ENCODE data around the gene GPRIN2. TPM values are rescaled to one million over a fixed set of nuclear protein-coding genes. Genes with fewer than 3 reads are reported as not detected.
"Not testable (repeated sequence)": the region's sequence is repeated elsewhere in the genome, so short reads cannot be mapped to it uniquely, and the experiment has no call there.

Gene GPRIN2
- total RNA-seq, result not detected

DNA sequence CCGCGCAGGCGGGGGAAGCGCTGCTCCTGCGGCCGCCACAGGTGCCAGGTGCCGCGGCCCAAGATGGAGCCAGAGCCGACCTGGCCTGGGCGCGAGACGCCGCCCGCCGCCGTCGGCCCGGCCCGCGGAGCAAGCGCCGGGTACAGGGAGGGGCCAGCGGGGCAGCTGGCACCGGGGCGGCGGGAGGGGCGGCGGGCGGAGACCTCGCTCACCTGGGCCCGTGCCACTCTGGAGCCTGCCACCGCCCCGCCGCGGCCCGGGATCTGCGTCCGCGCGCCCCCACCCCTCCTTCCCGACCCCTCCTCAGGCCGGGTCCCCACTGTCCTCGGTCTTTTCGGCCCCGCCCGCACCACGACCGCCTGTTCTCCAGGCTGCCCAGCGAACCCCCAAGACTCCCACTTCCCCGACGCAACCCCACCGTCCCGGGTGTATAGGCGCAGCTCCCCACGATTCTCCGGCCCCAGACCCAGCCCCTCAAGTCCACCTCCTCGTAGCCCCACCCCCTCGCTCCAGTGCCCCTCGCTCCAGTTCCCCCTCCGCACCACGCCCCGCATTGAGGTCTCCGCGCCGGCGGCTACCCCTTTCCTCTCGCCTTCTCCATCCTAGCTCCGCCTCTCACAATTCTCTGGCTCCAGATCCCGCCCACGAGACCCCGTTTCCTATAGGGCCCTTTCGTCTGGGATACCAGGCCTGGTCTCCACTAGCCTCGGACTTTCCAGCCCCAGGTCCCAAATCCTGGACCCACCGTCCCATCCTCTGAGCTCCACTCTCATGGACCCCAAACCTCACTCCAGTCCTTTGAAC lies at the start of gene GPRIN2:
TSS of gene GPRIN2 (minus strand) at position 144 of the 804 bp plus-strand sequence. CDS start 5,922 bp downstream, outside the sequence.
- TF ChIP-seq, protein P1, sequence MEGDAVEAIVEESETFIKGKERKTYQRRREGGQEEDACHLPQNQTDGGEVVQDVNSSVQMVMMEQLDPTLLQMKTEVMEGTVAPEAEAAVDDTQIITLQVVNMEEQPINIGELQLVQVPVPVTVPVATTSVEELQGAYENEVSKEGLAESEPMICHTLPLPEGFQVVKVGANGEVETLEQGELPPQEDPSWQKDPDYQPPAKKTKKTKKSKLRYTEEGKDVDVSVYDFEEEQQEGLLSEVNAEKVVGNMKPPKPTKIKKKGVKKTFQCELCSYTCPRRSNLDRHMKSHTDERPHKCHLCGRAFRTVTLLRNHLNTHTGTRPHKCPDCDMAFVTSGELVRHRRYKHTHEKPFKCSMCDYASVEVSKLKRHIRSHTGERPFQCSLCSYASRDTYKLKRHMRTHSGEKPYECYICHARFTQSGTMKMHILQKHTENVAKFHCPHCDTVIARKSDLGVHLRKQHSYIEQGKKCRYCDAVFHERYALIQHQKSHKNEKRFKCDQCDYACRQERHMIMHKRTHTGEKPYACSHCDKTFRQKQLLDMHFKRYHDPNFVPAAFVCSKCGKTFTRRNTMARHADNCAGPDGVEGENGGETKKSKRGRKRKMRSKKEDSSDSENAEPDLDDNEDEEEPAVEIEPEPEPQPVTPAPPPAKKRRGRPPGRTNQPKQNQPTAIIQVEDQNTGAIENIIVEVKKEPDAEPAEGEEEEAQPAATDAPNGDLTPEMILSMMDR (IDR thresholded peaks at IDR 0.05; ENCODE audit: low read depth), result no peak

DNA sequence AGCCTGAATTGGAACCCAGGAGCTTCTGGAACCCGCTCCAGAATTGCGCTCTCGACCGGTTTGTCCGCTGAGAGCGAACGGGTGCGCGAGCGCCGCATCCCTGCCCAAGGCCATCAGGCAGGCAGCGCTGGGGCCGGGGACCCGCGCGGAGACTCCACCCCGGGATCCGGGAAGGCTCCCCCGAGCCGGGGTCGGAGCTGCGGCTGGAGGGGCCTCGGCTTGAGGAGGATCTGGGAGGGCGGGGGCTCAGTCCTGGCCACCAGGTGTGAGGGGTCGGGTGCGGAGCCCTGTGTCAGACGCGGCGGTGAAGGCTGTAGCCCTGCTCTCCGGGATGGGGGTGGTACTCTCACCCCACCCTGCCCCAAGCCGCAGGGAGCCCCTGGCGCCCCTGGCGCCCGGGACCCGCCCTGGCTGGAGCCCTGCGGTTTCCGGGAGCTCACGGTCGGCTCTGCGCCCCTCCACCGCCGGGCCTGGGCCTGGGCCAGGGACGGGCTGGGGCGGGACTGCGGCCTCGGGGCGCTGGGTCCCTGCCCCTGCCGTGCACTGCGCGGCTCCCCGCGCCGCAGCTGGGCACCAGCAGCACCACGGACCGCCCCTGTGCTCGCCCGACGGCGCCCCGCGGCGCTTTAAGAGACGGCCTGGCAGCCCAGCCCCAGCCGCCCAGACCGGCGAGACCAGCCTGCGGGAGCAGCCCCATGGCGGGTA lies 22.2 kb upstream of the GPRIN2 start, which contains the start of gene SYT15:
TSS of gene SYT15 (plus strand) at position 655 of the 705 bp plus-strand sequence. CDS start at position 696, 41 bp downstream.
- TF ChIP-seq, protein P1 (IDR thresholded peaks at IDR 0.05; ENCODE audit: low read depth), result not testable (repeated sequence)

DNA sequence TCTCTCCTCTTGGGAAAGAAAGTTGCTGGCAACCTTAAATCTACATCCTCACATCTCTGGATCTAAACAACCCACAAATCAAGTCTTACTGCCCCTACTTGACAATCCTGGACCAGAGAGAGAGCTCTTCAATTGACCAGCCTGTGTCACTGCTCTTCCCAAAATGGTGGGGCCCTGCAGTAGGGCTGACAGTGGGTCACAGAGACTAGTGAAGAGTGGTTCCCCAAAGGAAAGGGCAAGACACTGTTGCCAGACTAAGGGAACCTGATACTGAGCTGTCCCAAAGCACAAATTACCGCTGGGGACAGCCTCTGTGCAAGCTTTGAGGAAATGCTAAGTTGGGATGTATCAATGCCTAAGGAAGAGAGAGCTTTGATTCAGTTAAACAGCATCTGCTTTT lies 4.5 kb upstream of the GPRIN2 start:
- TF ChIP-seq, protein P1 (IDR thresholded peaks at IDR 0.05; ENCODE audit: low read depth), result no peak

DNA sequence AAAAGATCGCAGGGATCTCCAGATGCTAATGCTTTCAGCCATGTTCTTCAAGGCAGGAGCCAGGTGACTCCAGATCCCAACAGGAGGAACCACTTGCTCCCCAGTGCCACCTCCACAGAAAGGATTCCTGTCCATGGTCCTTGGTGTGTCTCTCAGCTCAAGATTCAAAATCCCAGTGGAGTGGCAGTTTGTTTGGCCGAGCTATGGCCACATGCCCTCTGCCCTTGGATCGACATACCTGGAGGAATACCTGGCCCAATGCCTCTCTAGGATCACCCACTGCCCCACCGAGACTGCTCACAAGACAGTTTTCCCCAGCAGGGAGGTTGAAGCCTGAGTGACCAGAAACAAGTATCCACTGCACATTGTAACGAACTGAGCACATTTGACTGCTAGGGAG lies 3.9 kb upstream of the GPRIN2 start:
- TF ChIP-seq, protein P1 (IDR thresholded peaks at IDR 0.05; ENCODE audit: low read depth), result no peak

DNA sequence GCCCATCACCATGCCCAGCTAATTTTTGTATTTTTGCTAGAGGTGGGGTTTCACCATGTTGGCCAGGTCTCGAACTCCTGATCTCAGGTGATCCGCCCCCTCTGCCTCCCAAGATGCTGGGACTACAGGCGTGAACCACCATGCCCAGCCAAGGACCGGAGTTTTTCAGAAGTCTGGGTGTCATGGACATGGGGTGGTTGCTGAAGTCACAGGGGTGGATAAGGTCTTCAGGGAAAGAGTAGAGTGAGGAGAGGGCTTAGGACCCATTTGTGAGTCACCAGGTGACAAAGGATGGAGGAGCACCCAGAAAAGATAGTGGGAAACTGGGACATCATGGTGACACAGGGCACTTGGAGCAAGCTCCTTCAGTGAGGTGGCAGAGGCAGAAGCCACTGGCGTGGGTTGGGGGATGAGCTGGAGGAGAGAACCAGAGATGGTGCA lies 2.8 kb upstream of the GPRIN2 start:
- TF ChIP-seq, protein P1 (IDR thresholded peaks at IDR 0.05; ENCODE audit: low read depth), result no peak

DNA sequence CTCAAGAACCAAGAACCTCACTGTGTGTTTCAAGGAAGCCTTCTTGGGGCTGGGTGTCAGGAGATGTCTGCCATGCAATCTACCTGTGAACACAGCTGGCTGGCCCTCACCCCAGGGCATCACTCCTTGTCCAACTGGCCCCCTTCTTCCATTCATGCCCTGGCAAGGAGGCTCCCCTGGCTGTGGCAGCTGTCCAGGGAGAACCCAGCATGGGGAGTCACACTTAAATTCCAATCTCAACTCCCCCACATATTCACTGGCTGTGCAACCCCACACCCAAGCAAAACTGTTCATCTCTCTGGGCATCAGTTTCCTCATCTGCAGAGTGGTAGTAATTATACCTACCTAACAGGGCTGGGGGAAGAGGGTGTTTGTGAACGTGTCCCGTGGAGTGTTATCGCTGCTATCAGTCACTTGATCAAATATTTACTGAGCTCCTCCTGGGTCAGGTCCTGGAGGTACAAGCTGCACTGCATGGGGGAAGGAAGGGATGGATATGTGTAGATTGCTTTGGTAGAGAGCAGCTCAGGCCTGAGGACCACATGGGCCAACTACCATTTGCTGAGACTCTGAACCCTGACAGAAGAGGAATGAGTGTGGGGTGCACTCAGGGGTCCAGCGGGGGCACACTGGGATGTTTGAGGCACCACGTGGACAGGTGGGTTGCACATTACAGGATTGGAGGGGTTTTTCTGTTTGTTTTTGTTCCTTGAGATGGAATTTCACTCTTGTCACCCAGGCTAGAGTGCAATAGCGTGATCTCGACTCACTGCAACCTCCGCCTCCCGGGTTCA lies 2.1 kb upstream of the GPRIN2 start:
- TF ChIP-seq, protein P1 (IDR thresholded peaks at IDR 0.05; ENCODE audit: low read depth), result no peak

DNA sequence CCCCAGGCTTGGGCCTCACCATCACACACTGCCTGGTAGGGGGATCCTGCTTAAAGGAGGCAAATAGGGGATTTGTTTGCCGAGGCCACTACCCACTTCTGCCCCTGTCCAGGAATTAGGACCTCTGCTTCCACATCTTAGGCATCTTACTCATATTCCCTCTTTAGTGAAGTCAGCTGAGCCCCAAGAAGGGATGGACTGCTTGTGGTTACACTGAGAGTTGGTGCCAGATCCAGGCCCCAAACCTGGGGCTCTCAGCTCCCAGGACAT lies 1.6 kb upstream of the GPRIN2 start:
- TF ChIP-seq, protein P1 (IDR thresholded peaks at IDR 0.05; ENCODE audit: low read depth), result no peak

Measured in subcutaneous adipose tissue (tissue), 4 donors.